Measurements from ENCODE around the gene BECN2.

The BECN2 gene

GRCh38 chr1:241932845-241933244, 24.7 kb upstream of the BECN2 start:
- TF ChIP-seq EP300 (IDR thresholded peaks at IDR 0.05; ENCODE audit: borderline replicate concordance) (no peak), TAF1 (IDR thresholded peaks at IDR 0.05; ENCODE audit: low read depth) (no peak), YY1 (IDR thresholded peaks at IDR 0.05; ENCODE audit: low read depth) (no peak), FOXM1 (IDR thresholded peaks at IDR 0.05; ENCODE audit: borderline replicate concordance, low read depth) (no peak), ZBTB7A (IDR thresholded peaks at IDR 0.05; ENCODE audit: low read depth) (no peak), USF1 (IDR thresholded peaks at IDR 0.05) (no peak), RAD21 (IDR thresholded peaks at IDR 0.05; ENCODE audit: low read depth) (no peak), TEAD4 (IDR thresholded peaks at IDR 0.05) (no peak), NFIC (IDR thresholded peaks at IDR 0.05) (no peak), TCF12 (IDR thresholded peaks at IDR 0.05; ENCODE audit: low read depth) (no peak), EGR1 (IDR thresholded peaks at IDR 0.05) (no peak), CREB1 (IDR thresholded peaks at IDR 0.05; ENCODE audit: low read depth) (no peak)
- TF ChIP-seq, protein P1, sequence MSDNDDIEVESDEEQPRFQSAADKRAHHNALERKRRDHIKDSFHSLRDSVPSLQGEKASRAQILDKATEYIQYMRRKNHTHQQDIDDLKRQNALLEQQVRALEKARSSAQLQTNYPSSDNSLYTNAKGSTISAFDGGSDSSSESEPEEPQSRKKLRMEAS (IDR thresholded peaks at IDR 0.05): no peak

- TF ChIP-seq TEAD4 (IDR thresholded peaks at IDR 0.05) (0 out of 2 replicates have a peak, but pooled peaks have one; percentile 13), NFIC (IDR thresholded peaks at IDR 0.05) (no peak)
These were observed 23.2 kb upstream of the BECN2 start for GRCh38 chr1:241934201-241934848.

GRCh38 chr1:241934866-241935265, 22.7 kb upstream of the BECN2 start:
- TF ChIP-seq EP300 (IDR thresholded peaks at IDR 0.05; ENCODE audit: borderline replicate concordance) (no peak), YY1 (IDR thresholded peaks at IDR 0.05; ENCODE audit: low read depth) (no peak), CREB1 (IDR thresholded peaks at IDR 0.05; ENCODE audit: low read depth) (no peak), FOXM1 (IDR thresholded peaks at IDR 0.05; ENCODE audit: borderline replicate concordance, low read depth) (no peak), ZBTB7A (IDR thresholded peaks at IDR 0.05; ENCODE audit: low read depth) (no peak), NFIC (IDR thresholded peaks at IDR 0.05) (no peak), USF1 (IDR thresholded peaks at IDR 0.05) (no peak), TEAD4 (IDR thresholded peaks at IDR 0.05) (no peak), EGR1 (IDR thresholded peaks at IDR 0.05) (no peak), TAF1 (IDR thresholded peaks at IDR 0.05; ENCODE audit: low read depth) (no peak)
- TF ChIP-seq, protein P2, sequence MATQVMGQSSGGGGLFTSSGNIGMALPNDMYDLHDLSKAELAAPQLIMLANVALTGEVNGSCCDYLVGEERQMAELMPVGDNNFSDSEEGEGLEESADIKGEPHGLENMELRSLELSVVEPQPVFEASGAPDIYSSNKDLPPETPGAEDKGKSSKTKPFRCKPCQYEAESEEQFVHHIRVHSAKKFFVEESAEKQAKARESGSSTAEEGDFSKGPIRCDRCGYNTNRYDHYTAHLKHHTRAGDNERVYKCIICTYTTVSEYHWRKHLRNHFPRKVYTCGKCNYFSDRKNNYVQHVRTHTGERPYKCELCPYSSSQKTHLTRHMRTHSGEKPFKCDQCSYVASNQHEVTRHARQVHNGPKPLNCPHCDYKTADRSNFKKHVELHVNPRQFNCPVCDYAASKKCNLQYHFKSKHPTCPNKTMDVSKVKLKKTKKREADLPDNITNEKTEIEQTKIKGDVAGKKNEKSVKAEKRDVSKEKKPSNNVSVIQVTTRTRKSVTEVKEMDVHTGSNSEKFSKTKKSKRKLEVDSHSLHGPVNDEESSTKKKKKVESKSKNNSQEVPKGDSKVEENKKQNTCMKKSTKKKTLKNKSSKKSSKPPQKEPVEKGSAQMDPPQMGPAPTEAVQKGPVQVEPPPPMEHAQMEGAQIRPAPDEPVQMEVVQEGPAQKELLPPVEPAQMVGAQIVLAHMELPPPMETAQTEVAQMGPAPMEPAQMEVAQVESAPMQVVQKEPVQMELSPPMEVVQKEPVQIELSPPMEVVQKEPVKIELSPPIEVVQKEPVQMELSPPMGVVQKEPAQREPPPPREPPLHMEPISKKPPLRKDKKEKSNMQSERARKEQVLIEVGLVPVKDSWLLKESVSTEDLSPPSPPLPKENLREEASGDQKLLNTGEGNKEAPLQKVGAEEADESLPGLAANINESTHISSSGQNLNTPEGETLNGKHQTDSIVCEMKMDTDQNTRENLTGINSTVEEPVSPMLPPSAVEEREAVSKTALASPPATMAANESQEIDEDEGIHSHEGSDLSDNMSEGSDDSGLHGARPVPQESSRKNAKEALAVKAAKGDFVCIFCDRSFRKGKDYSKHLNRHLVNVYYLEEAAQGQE (IDR thresholded peaks at IDR 0.05; ENCODE audit: low read depth): no peak
- TF ChIP-seq, protein P1 (IDR thresholded peaks at IDR 0.05): no peak

- no peak for TF ChIP-seq EGR1 (IDR thresholded peaks at IDR 0.05)
- no peak for TF ChIP-seq NFIC (IDR thresholded peaks at IDR 0.05)
- no peak for TF ChIP-seq ZBTB7A (IDR thresholded peaks at IDR 0.05; ENCODE audit: low read depth)
- no peak for TF ChIP-seq CREB1 (IDR thresholded peaks at IDR 0.05; ENCODE audit: low read depth)
- TF ChIP-seq TAF1 (IDR thresholded peaks at IDR 0.05; ENCODE audit: low read depth): no peak
- no peak for TF ChIP-seq USF1 (IDR thresholded peaks at IDR 0.05)
- no peak for TF ChIP-seq TEAD4 (IDR thresholded peaks at IDR 0.05)
- TF ChIP-seq, protein P2 (IDR thresholded peaks at IDR 0.05; ENCODE audit: low read depth): no peak
- TF ChIP-seq FOXM1 (IDR thresholded peaks at IDR 0.05; ENCODE audit: borderline replicate concordance, low read depth): no peak
- TF ChIP-seq EP300 (IDR thresholded peaks at IDR 0.05; ENCODE audit: borderline replicate concordance): no peak
- TF ChIP-seq, protein P1 (IDR thresholded peaks at IDR 0.05): no peak
- TF ChIP-seq CEBPB (IDR thresholded peaks at IDR 0.05): no peak
- no peak for TF ChIP-seq YY1 (IDR thresholded peaks at IDR 0.05; ENCODE audit: low read depth)
- TF ChIP-seq RAD21 (IDR thresholded peaks at IDR 0.05; ENCODE audit: low read depth): no peak
- TF ChIP-seq TCF12 (IDR thresholded peaks at IDR 0.05; ENCODE audit: low read depth): no peak
These were observed 17.8 kb upstream of the BECN2 start for GRCh38 chr1:241939798-241940197.

DNA sequence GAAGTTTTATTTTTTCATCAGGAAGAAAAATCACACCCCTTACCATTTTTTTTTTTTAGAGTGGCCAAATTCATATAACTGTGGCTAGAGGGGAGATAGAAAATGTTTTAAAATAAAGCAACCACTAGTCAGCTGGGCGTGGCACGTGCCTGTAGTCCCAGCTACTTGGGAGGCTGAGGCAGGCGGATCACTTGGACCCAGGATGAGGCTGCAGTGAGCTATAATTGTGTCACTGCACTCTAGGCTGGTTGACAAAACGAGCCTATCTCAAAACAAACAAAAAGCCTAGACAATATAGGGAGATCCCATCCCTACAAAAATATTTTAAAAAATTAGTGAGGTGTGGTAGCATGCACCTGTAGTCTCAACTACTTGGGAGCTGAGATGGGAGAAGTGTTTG, 14.8 kb upstream of the BECN2 start:
- TF ChIP-seq YY1 (IDR thresholded peaks at IDR 0.05; ENCODE audit: low read depth): no peak
- TF ChIP-seq TCF12 (IDR thresholded peaks at IDR 0.05; ENCODE audit: low read depth): no peak
- TF ChIP-seq, protein P2 (IDR thresholded peaks at IDR 0.05; ENCODE audit: low read depth): no peak
- TF ChIP-seq ZBTB7A (IDR thresholded peaks at IDR 0.05; ENCODE audit: low read depth): no peak
- TF ChIP-seq EGR1 (IDR thresholded peaks at IDR 0.05): no peak
- no peak for TF ChIP-seq FOXM1 (IDR thresholded peaks at IDR 0.05; ENCODE audit: borderline replicate concordance, low read depth)
- no peak for TF ChIP-seq TAF1 (IDR thresholded peaks at IDR 0.05; ENCODE audit: low read depth)
- TF ChIP-seq NFIC (IDR thresholded peaks at IDR 0.05): no peak
- TF ChIP-seq, protein P1 (IDR thresholded peaks at IDR 0.05): no peak
- no peak for TF ChIP-seq EP300 (IDR thresholded peaks at IDR 0.05; ENCODE audit: borderline replicate concordance)
- no peak for TF ChIP-seq RAD21 (IDR thresholded peaks at IDR 0.05; ENCODE audit: low read depth)
- TF ChIP-seq TEAD4 (IDR thresholded peaks at IDR 0.05): no peak
- TF ChIP-seq USF1 (IDR thresholded peaks at IDR 0.05): no peak
- no peak for TF ChIP-seq CEBPB (IDR thresholded peaks at IDR 0.05)
- TF ChIP-seq CREB1 (IDR thresholded peaks at IDR 0.05; ENCODE audit: low read depth): no peak

All from Ishikawa (cell line).